SW 1271 (cell line): ENCODE data around the gene CHMP4A.

ENCODE experiments used
- DNase-seq, 2 experiments: peaks; one replicate each; lab custom pipeline; 2025; lab: John Stamatoyannopoulos, UW

CHMP4A gene

GRCh38 chr14:24178399-24179178 lies 34.7 kb downstream of the CHMP4A start:
- DNase-seq, result no peak

- DNase-seq, result no peak
Measured at GRCh38 chr14:24177891-24178290, 35.4 kb downstream of the CHMP4A start.

- DNase-seq, result no peak
Measured at GRCh38 chr14:24177041-24177825, 36.1 kb downstream of the CHMP4A start.

- no peak for DNase-seq
Measured at GRCh38 chr14:24176599-24176998, 36.7 kb downstream of the CHMP4A start.

- no peak for DNase-seq
Measured at GRCh38 chr14:24172871-24173281, 40.4 kb downstream of the CHMP4A start.

- no peak for DNase-seq
Measured at GRCh38 chr14:24172261-24172860, 40.9 kb downstream of the CHMP4A start.

GRCh38 chr14:24171422-24172260 lies 41.6 kb downstream of the CHMP4A start, which contains the start of gene REC8:
TSS of gene REC8 (plus strand) at chr14:24172080. CDS start at chr14:24172553, 473 bp downstream.
- DNase-seq, result no peak

- DNase-seq, result no peak
Measured at GRCh38 chr14:24167469-24168114, 45.7 kb downstream of the CHMP4A start.

- DNase-seq, result no peak
Measured at GRCh38 chr14:24165785-24166184, 47.5 kb downstream of the CHMP4A start.

- no peak for DNase-seq
Measured at GRCh38 chr14:24164518-24164991, 48.7 kb downstream of the CHMP4A start.

GRCh38 chr14:24162093-24162492 lies 51.2 kb downstream of the CHMP4A start:
- no peak for DNase-seq

- DNase-seq, result peak; percentile 75 to 95
Measured at GRCh38 chr14:24160850-24161804, 52.2 kb downstream of the CHMP4A start, which contains the start of gene IRF9. TSS of gene IRF9 (plus strand) at chr14:24161265. CDS start at chr14:24162145, 880 bp downstream.

GRCh38 chr14:24160499-24160849 lies 52.8 kb downstream of the CHMP4A start:
- no peak for DNase-seq

GRCh38 chr14:24159777-24160498 lies 53.4 kb downstream of the CHMP4A start:
- no peak for DNase-seq
